Activated naive CD8-positive, alpha-beta T cell treated with anti-CD3 and anti-CD28 coated beads, Interleukin-2, amount 50 U/mL, for 24 hours (primary cell): ENCODE measurements around the gene CHRNA7.

Experiments used
- ATAC-seq: fragments of 150-1000 bp; cut with Tn5 transposase; one replicate; pipeline ENCODE4 v1.10.0; 2021
- DNase-seq: peaks from one replicate; pipeline ENCODE4 v3.0.0; 2021
- H3K27ac Mint-ChIP-seq: one replicate; pipeline ENCODE4 v1.8.0; 2021; ENCODE audit warnings: mild to moderate bottlenecking, mixed read lengths
- H3K27me3 Mint-ChIP-seq: one replicate; pipeline ENCODE4 v1.8.0; 2021; ENCODE audit warnings: mixed read lengths
- H3K36me3 Mint-ChIP-seq: one replicate; pipeline ENCODE4 v1.8.0; 2021; ENCODE audit warnings: low read depth, mixed read lengths
- H3K4me1 Mint-ChIP-seq: one replicate; pipeline ENCODE4 v1.8.0; 2021; ENCODE audit warnings: mixed read lengths
- H3K4me3 Mint-ChIP-seq: one replicate; pipeline ENCODE4 v1.8.0; 2021; ENCODE audit warnings: mild to moderate bottlenecking, moderate library complexity, mixed read lengths
- H3K9me3 Mint-ChIP-seq: one replicate; pipeline ENCODE4 v1.8.0; 2021; ENCODE audit warnings: mixed read lengths

The CHRNA7 gene

GRCh38 chr15:32035285-32035684 lies 5.0 kb downstream of the CHRNA7 start:
- ATAC-seq: no peak
- no peak overlapping the region for H3K27ac Mint-ChIP-seq
- H3K9me3 Mint-ChIP-seq: no peaks in the 10 kb centered on the region
- no peak for DNase-seq
- H3K27me3 Mint-ChIP-seq: peaks cover 35% of the 10 kb centered on the region
- H3K4me3 Mint-ChIP-seq: no peak overlapping the region
- no peaks in the 10 kb centered on the region for H3K36me3 Mint-ChIP-seq
- H3K4me1 Mint-ChIP-seq: peaks cover 2% of the 10 kb centered on the region

- DNase-seq (no peak), ATAC-seq (no peak)
- H3K9me3 Mint-ChIP-seq: no peaks in the 10 kb centered on the region
- H3K27me3 Mint-ChIP-seq: peaks cover 28% of the 10 kb centered on the region
- no peak overlapping the region for H3K27ac Mint-ChIP-seq
- no peaks in the 10 kb centered on the region for H3K36me3 Mint-ChIP-seq
- no peak overlapping the region for H3K4me3 Mint-ChIP-seq
- H3K4me1 Mint-ChIP-seq: no peaks in the 10 kb centered on the region
These were observed 6.7 kb downstream of the CHRNA7 start for GRCh38 chr15:32036971-32037370.

GRCh38 chr15:32041294-32041693 lies 11.0 kb downstream of the CHRNA7 start:
- Mint-ChIP-seq H3K9me3 (no peaks in the 10 kb centered on the region), H3K4me1 (no peaks in the 10 kb centered on the region), H3K27ac (no peak overlapping the region), H3K27me3 (peaks cover 23% of the 10 kb centered on the region), H3K36me3 (no peaks in the 10 kb centered on the region), H3K4me3 (no peak overlapping the region)
- DNase-seq (no peak), ATAC-seq (no peak)

- DNase-seq (no peak), ATAC-seq (no peak)
- H3K27ac Mint-ChIP-seq: no peak overlapping the region
- no peak overlapping the region for H3K4me3 Mint-ChIP-seq
- H3K36me3 Mint-ChIP-seq: no peaks in the 10 kb centered on the region
- H3K9me3 Mint-ChIP-seq: no peaks in the 10 kb centered on the region
- no peaks in the 10 kb centered on the region for H3K4me1 Mint-ChIP-seq
- peaks cover 19% of the 10 kb centered on the region for H3K27me3 Mint-ChIP-seq
These were observed 12.1 kb downstream of the CHRNA7 start for GRCh38 chr15:32042269-32042972.

DNA sequence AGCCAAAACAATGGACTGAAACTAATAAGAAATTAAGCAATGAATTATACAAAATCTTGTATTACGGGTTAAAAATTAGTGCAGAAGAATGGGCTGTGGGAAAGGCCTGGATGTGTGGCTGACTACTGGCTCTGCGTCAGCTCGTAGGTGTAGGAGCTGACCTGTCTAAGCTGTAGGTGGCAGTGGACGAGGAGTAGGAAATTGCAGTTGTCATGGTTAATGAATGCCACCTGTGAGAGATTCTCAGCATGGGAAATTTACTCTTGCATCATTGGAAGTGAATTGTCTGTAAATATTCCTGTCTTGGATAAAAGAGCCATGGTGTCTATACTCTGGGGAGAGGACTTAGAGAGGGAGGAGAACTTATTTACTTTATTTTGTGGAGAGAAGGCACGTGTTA lies 23.4 kb downstream of the CHRNA7 start:
- no peak overlapping the region for H3K4me3 Mint-ChIP-seq
- peaks cover 6% of the 10 kb centered on the region for H3K27me3 Mint-ChIP-seq
- H3K36me3 Mint-ChIP-seq: no peaks in the 10 kb centered on the region
- ATAC-seq (no peak), DNase-seq (no peak)
- no peaks in the 10 kb centered on the region for H3K9me3 Mint-ChIP-seq
- no peaks in the 10 kb centered on the region for H3K4me1 Mint-ChIP-seq
- H3K27ac Mint-ChIP-seq: no peak overlapping the region

GRCh38 chr15:32057876-32058425 lies 27.6 kb downstream of the CHRNA7 start:
- DNase-seq (no peak), ATAC-seq (no peak)
- Mint-ChIP-seq H3K4me1 (no peaks in the 10 kb centered on the region), H3K27me3 (peaks cover 6% of the 10 kb centered on the region), H3K9me3 (no peaks in the 10 kb centered on the region), H3K4me3 (no peak overlapping the region), H3K36me3 (no peaks in the 10 kb centered on the region), H3K27ac (no peak overlapping the region)

DNA sequence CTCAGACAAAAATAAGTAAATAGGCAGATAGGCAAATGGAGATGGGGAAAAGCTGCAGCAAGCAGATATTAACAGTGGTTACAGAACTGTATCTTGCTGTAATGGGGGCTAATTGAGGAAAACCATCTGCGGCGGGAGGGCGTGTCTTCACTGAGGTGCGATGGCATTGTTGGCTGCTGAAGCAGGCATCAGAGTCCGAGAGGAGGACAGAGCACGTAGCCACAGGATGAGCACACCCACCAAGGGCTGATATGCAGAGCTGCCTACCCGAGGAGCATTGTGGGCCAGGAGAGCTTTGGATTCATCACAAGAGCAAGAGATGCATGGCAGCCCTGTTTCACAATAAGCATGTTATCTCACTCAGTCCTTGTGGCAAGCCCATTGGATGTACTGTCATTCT lies 30.4 kb downstream of the CHRNA7 start:
- ATAC-seq (no peak), DNase-seq (no peak)
- H3K27ac Mint-ChIP-seq: no peak overlapping the region
- H3K9me3 Mint-ChIP-seq: no peaks in the 10 kb centered on the region
- H3K27me3 Mint-ChIP-seq: peaks cover 3% of the 10 kb centered on the region
- H3K4me3 Mint-ChIP-seq: no peak overlapping the region
- H3K36me3 Mint-ChIP-seq: no peaks in the 10 kb centered on the region
- H3K4me1 Mint-ChIP-seq: no peaks in the 10 kb centered on the region

GRCh38 chr15:32067115-32067514 lies 36.8 kb downstream of the CHRNA7 start:
- Mint-ChIP-seq H3K4me3 (no peak overlapping the region), H3K9me3 (peaks cover 35% of the 10 kb centered on the region), H3K4me1 (no peaks in the 10 kb centered on the region), H3K27ac (no peak overlapping the region), H3K27me3 (no peaks in the 10 kb centered on the region), H3K36me3 (no peaks in the 10 kb centered on the region)
- no peak for DNase-seq
- no peak for ATAC-seq

DNA sequence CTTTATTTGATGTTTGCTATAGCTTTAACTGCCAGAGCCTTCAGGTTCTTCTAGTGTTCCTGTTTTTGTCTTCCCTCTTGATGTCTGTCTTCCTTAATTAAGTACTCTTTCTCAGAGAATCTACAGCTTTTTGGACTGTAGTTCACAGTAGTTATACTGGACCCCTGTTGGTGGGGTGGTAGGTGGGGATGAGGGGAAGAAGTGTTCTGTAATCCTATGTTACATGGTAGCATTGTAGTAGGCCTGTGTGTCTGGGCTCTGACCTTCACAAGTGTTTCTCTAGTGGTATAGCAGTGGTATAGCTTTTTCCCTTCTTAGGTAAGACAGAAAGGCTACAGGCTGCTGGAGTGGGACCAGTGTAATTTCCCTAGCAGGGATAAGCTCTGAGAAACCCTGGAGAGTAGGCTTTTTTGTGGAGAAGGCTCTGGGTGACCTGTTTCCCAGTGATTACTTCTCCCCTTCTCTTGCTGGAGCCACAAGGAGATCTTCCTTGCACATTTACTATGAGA lies 59.6 kb downstream of the CHRNA7 start:
- Mint-ChIP-seq H3K4me3 (no peak overlapping the region), H3K27ac (no peak overlapping the region), H3K4me1 (no peaks in the 10 kb centered on the region), H3K27me3 (peaks cover 6% of the 10 kb centered on the region), H3K9me3 (no peaks in the 10 kb centered on the region), H3K36me3 (no peaks in the 10 kb centered on the region)
- DNase-seq: no peak
- no peak for ATAC-seq

DNA sequence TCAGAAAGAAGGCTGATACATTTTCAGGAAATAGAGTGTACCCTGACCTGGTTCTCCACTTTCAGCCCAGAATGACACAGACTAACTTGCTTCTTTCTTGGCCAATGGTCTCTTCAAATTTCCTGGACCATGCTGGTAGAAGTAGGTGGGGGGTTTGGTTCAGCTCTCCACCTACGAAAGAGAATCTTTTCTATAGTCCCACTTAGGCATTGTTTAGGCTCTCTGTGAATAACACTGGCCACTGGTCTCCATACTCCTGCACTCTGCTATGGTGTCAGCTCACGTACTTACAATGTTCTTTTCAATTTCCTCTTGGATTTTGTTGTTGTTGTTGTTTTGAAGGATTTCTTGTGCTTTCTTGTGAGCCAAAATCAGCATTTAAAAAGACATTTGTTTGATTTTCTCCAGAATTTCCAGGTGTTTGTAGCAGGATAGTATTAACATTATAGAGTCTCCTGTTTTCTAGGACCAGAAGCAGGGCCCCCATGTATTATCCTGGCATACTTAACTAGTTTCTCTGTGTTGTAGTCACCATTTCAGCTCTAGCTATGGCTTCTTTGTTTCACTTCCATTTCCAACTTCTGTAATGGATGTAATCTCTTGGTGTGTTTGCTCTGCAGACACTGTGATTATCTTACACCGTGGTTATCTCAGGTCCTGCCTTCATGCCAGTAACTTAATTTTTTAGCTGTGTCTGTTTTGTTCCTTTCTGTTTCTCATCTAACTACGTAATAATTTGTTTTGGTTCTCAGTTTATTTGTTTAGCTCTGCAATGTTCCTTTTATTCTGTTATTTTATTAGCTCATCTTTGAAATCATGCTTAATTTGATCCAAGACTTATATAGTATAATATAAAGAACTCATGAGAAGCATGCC lies 61.4 kb downstream of the CHRNA7 start:
- Mint-ChIP-seq H3K9me3 (no peaks in the 10 kb centered on the region), H3K27me3 (peaks cover 6% of the 10 kb centered on the region), H3K4me1 (no peaks in the 10 kb centered on the region), H3K4me3 (no peak overlapping the region), H3K27ac (no peak overlapping the region), H3K36me3 (no peaks in the 10 kb centered on the region)
- DNase-seq (no peak), ATAC-seq (no peak)

- DNase-seq (no peak), ATAC-seq (no peak)
- H3K27ac Mint-ChIP-seq: no peak overlapping the region
- H3K4me3 Mint-ChIP-seq: no peak overlapping the region
- H3K4me1 Mint-ChIP-seq: no peaks in the 10 kb centered on the region
- no peaks in the 10 kb centered on the region for H3K9me3 Mint-ChIP-seq
- H3K27me3 Mint-ChIP-seq: peaks cover 13% of the 10 kb centered on the region
- no peaks in the 10 kb centered on the region for H3K36me3 Mint-ChIP-seq
These were observed 65.9 kb downstream of the CHRNA7 start for GRCh38 chr15:32096213-32096612.

DNA sequence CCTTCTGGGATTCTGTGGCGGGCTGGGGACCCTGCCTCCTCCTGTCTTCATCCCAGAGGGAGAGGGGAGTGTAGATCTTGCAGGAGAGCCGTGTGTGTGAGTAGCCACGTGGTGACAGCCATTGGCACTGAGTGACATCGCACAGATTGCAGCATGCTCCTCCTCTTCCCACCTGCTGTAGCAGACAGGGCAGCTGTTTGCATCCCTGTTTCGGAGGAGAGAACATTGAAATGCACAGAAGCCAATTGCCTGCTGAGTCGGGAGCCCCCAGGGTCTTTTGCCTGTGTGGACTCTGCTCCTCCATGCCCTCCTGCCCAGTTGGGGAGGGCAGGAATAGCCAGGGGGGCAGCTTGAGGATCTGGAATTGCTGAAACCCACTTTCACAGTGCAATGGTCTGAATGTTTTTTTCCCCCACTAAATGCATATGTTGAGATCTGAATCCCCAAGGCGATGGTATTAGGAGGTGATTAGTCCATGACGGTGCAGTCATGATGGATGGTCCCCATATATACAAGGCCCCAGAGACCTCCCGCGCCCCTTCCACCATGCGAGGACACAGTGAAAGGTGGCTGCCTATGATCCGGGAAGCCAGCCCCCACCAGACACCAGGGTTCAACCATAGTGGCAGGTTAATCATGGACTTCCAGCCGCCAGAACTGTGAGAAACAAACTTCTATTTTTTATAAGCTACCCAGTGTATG lies 66.8 kb downstream of the CHRNA7 start:
- Mint-ChIP-seq H3K4me3 (no peak overlapping the region), H3K4me1 (no peaks in the 10 kb centered on the region), H3K27ac (no peak overlapping the region), H3K27me3 (peaks cover 12% of the 10 kb centered on the region), H3K36me3 (no peaks in the 10 kb centered on the region), H3K9me3 (no peaks in the 10 kb centered on the region)
- DNase-seq: no peak
- ATAC-seq: no peak

GRCh38 chr15:32098033-32098432 lies 67.7 kb downstream of the CHRNA7 start:
- no peaks in the 10 kb centered on the region for H3K4me1 Mint-ChIP-seq
- DNase-seq (no peak), ATAC-seq (no peak)
- H3K9me3 Mint-ChIP-seq: no peaks in the 10 kb centered on the region
- peaks cover 11% of the 10 kb centered on the region for H3K27me3 Mint-ChIP-seq
- no peak overlapping the region for H3K4me3 Mint-ChIP-seq
- no peaks in the 10 kb centered on the region for H3K36me3 Mint-ChIP-seq
- no peak overlapping the region for H3K27ac Mint-ChIP-seq

DNA sequence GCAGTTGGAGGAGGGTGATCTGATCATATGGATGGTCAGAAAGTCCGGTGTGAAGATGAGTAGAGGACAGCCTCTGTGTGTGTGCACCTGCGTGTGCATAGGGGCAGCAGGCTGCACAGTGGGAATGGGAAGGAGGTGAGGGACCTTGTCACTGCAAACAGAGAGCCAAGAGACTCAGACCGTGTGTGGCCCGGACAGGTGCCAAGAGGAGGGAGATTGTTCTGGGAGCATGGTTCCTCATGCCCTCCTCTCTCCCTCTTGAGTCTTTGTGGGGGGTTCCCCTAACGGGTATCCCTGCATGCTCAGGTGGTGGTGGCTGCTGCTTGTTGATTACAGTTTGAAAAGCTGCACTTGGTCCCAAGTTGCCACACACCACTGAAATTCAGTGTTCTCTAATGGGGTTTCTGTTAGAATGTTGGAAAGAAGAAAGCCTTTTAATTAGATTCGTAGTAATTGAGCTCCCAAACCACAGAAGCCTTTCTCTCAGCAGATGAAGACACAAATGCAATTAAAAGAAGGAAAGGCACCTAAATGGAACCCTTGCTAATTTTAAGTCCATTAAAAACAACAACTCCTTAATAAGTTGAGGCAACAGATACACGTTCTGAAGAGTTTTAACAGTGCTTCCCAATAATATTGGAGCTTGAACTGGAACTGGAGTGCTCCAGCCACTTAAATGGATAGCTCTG lies 68.9 kb downstream of the CHRNA7 start:
- Mint-ChIP-seq H3K36me3 (no peaks in the 10 kb centered on the region), H3K27me3 (peaks cover 12% of the 10 kb centered on the region), H3K27ac (no peak overlapping the region), H3K9me3 (no peaks in the 10 kb centered on the region), H3K4me1 (no peaks in the 10 kb centered on the region), H3K4me3 (no peak overlapping the region)
- ATAC-seq: no peak
- DNase-seq: no peak
